Ishikawa (cell line): ENCODE data around the gene PARP11.

Experiments used
- EP300 ChIP-seq: IDR thresholded peaks from 2 replicates; pipeline ENCODE4 v1.6.1; 2012; ENCODE audit warnings: borderline replicate concordance
- RAD21 ChIP-seq: IDR thresholded peaks from 2 replicates; pipeline ENCODE4 v1.6.1; 2012; ENCODE audit warnings: low read depth
- REST ChIP-seq: IDR thresholded peaks from 2 replicates; pipeline ENCODE4 v1.6.1; 2012; ENCODE audit warnings: low read depth, mild to moderate bottlenecking
- TEAD4 ChIP-seq: IDR thresholded peaks from 2 replicates; pipeline ENCODE4 v1.6.1; 2012
- USF1 ChIP-seq: IDR thresholded peaks from 2 replicates; pipeline ENCODE4 v1.6.1; 2012
- YY1 ChIP-seq: IDR thresholded peaks from 2 replicates; pipeline ENCODE4 v1.6.1; 2012; ENCODE audit warnings: low read depth

DNA sequence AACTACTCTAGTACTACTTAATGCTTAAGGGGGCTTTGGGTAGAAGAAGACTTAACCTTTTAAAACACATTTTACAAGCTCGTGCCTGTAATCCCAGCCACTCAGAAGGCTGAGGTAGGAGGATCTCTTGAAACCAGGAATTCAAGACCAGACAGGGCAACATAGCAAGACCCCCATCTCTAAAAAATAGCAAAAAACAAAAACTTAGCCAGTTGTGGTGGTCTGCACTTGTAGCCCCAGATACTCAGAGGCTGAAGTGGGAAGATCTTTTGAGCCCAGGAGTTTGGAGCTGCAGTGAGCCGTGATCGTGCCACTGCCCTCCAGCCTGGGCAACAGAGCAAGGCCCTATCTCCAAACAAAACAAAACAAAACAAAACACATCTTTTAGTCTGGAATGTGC is 39.7 kb upstream of the PARP11 start:
- no peak for TF ChIP-seq RAD21
- no peak for TF ChIP-seq USF1
- TF ChIP-seq TEAD4: no peak
- TF ChIP-seq REST: no peak
- TF ChIP-seq EP300: no peak
- no peak for TF ChIP-seq YY1
